Parathyroid adenoma (tissue), 2 donors: Measurements from ENCODE around the gene STK10.

Source experiments
- H2AFZ ChIP-seq: fragments of 300-600 bp; sonication (generic); one replicate; pipeline ENCODE4 v1.7.0; 2017; ENCODE audit warnings: antibody characterized with exemption, mild to moderate bottlenecking
- H3K27ac ChIP-seq: fragments of 300-600 bp; sonication (generic); one replicate; pipeline ENCODE4 v1.7.0; 2017
- H3K27me3 ChIP-seq: fragments of 300-600 bp; sonication (generic); one replicate; pipeline ENCODE4 v1.7.0; 2017; ENCODE audit warnings: low read length; ENCODE audit not compliant: control insufficient read depth, insufficient read depth
- H3K36me3 ChIP-seq: fragments of 300-600 bp; sonication (generic); one replicate; pipeline ENCODE4 v1.7.0; 2017; ENCODE audit warnings: low read length; ENCODE audit not compliant: control insufficient read depth, insufficient read depth
- H3K4me1 ChIP-seq: fragments of 300-600 bp; sonication (generic); one replicate; pipeline ENCODE4 v1.7.0; 2017; ENCODE audit warnings: control low read depth
- H3K4me2 ChIP-seq: fragments of 300-600 bp; sonication (generic); one replicate; pipeline ENCODE4 v1.7.0; 2017; ENCODE audit warnings: low read length
- H3K4me3 ChIP-seq: fragments of 300-600 bp; sonication (generic); one replicate; pipeline ENCODE4 v1.7.0; 2017; ENCODE audit warnings: low read depth, low read length
- H3K79me2 ChIP-seq: fragments of 300-600 bp; sonication (generic); one replicate; pipeline ENCODE4 v1.7.0; 2017; ENCODE audit warnings: control low read depth
- H3K9ac ChIP-seq: fragments of 300-600 bp; sonication (generic); one replicate; pipeline ENCODE4 v1.7.0; 2017; ENCODE audit warnings: mild to moderate bottlenecking
- H3K9me3 ChIP-seq: fragments of 300-600 bp; sonication (generic); one replicate; pipeline ENCODE4 v1.7.0; 2017; ENCODE audit warnings: low read length; ENCODE audit not compliant: control insufficient read depth
- CTCF ChIP-seq: fragments of 300-600 bp; sonication (generic); IDR thresholded peaks from one replicate; pipeline ENCODE4 v1.7.0; 2017; ENCODE audit warnings: antibody characterized with exemption, mild to moderate bottlenecking
- donor health status: primary hyperparathyroidism.

The STK10 gene

DNA sequence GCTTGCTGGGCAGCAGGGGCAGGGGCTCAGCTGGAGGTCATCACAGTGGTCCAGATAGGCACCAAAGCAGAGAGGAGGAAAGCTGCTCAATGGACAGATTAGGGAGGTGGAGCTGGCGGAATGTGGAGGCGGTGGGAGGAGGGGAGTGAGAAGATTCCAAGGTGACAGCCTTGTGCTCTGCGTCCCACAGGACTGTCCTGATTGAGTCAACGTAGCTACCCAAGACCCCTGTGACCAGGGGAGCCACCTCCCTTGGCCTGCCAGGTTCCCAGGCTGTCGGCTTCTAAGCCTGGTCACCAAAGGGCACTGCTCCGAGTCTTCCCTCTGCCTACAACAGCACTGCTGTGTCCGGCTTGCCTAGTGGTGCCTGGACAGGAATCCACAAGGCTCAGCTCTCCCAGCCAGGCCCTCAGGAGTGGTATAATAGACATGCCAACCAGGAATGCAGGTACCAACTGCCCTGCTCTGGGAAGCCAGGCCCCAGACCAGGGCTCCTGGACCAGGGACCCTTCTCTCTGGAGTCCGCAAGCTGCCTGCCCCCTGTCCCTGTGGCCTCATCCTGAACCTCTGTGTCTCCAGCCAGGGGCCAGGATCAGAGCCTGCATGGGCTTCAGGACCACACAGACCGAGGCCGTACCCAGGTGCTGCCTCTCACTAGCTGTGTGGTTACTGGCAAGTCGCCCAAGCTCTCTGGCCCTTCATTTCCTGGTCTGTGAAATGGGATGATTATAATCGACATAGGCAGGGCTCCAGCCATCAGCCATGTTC is 67.9 kb downstream of the STK10 start:
- no peak for TF ChIP-seq CTCF
- Histone ChIP-seq H3K27ac (no peak overlapping the region), H3K9ac (no peak overlapping the region), H3K4me2 (no peak overlapping the region), H3K27me3 (no peaks in the 10 kb centered on the region), H3K36me3 (no peaks in the 10 kb centered on the region), H3K4me3 (no peak overlapping the region), H3K79me2 (no peaks in the 10 kb centered on the region), H3K4me1 (no peaks in the 10 kb centered on the region), H3K9me3 (no peaks in the 10 kb centered on the region), H2AFZ (no peak overlapping the region)

GRCh38 chr5:172118891-172119290 is 69.1 kb downstream of the STK10 start:
- Histone ChIP-seq H2AFZ (no peak overlapping the region), H3K9ac (no peak overlapping the region), H3K4me3 (no peak overlapping the region), H3K9me3 (no peaks in the 10 kb centered on the region), H3K27me3 (no peaks in the 10 kb centered on the region), H3K4me1 (no peaks in the 10 kb centered on the region), H3K79me2 (no peaks in the 10 kb centered on the region), H3K27ac (no peak overlapping the region), H3K36me3 (no peaks in the 10 kb centered on the region), H3K4me2 (no peak overlapping the region)
- no peak for TF ChIP-seq CTCF

- Histone ChIP-seq H3K9ac (no peak overlapping the region), H3K9me3 (no peaks in the 10 kb centered on the region), H3K36me3 (no peaks in the 10 kb centered on the region), H3K4me1 (no peaks in the 10 kb centered on the region), H3K27me3 (no peaks in the 10 kb centered on the region), H3K27ac (no peak overlapping the region), H3K4me2 (no peak overlapping the region), H3K79me2 (no peaks in the 10 kb centered on the region), H2AFZ (no peak overlapping the region), H3K4me3 (no peak overlapping the region)
- no peak for TF ChIP-seq CTCF
These were observed 69.9 kb downstream of the STK10 start for GRCh38 chr5:172117977-172118701.

GRCh38 chr5:172115541-172115982 is 72.5 kb downstream of the STK10 start:
- Histone ChIP-seq H3K9me3 (no peaks in the 10 kb centered on the region), H3K4me3 (no peak overlapping the region), H3K27ac (no peak overlapping the region), H3K4me2 (no peak overlapping the region), H2AFZ (no peak overlapping the region), H3K9ac (no peak overlapping the region), H3K27me3 (no peaks in the 10 kb centered on the region), H3K4me1 (no peaks in the 10 kb centered on the region), H3K79me2 (no peaks in the 10 kb centered on the region), H3K36me3 (no peaks in the 10 kb centered on the region)
- TF ChIP-seq CTCF: no peak
